NCI-H128 (cell line): ENCODE results near the gene PRAC2.
"Not testable (repeated sequence)": the region's sequence is repeated elsewhere in the genome, so short reads cannot be mapped to it uniquely, and the experiment has no call there.

ENCODE experiments used
- DNase-seq: peaks from one replicate; lab custom pipeline; 2025; ENCODE audit not compliant: unreplicated experiment; lab: John Stamatoyannopoulos, UW

PRAC2 gene

DNA sequence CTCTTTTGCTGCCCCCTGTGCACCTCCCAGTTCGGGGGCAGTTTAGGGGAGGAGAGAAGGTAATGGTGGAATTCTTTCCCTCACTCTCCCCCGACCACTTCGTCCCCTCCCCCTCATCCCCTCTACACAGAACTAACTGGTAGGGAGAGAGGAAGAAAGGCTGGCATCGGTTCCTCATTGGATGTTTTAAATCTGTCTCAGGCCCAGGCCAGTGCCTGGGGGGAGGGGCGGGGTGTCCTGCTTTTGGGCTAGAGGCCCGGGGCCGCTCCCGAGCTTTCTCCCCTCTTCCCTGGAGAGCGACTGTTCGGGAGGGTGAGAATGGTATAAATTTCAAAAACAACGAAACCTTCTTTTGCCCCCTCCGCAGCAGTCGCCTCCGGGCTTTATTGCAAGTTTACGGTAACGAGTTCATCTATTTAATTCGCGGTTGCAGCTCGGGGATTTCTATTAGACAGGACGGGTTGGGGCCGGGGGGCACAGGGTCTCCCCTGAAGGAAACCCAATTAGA is at the start of gene PRAC2:
Gene PRAC2, plus strand, starts transcription at position 271 of the 508 bp plus-strand sequence. CDS start 1,226 bp downstream, outside the sequence.
- no peak for DNase-seq

DNA sequence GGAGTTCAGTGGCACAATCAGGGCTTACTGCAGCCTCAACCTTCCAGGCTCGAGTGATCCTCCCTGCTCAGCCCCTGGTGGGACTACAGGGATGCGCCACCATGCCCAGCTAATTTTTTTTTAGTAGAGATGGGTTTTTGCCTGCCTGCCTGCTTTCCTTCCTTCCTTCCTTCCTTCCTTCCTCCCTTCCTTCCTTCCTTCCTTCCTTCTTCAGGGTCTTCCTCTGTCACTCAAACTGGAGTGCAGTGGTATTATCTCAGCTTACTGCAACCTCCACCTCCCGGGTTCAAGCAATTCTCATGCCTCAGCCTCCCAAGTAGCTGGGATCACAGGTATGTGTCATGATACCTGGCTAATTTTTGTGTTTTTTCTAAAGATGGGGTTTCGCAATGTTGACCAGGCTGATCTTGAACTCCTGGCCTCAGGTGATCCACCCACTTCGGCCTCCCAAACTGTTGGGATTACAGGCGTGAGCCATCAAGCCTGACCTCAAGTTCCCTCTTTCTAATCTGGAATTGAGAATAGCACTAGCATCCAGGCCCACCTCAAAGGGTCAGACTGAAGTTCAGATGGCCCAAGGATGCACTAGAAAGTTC is 45.9 kb upstream of the PRAC2 start:
- no peak for DNase-seq

DNA sequence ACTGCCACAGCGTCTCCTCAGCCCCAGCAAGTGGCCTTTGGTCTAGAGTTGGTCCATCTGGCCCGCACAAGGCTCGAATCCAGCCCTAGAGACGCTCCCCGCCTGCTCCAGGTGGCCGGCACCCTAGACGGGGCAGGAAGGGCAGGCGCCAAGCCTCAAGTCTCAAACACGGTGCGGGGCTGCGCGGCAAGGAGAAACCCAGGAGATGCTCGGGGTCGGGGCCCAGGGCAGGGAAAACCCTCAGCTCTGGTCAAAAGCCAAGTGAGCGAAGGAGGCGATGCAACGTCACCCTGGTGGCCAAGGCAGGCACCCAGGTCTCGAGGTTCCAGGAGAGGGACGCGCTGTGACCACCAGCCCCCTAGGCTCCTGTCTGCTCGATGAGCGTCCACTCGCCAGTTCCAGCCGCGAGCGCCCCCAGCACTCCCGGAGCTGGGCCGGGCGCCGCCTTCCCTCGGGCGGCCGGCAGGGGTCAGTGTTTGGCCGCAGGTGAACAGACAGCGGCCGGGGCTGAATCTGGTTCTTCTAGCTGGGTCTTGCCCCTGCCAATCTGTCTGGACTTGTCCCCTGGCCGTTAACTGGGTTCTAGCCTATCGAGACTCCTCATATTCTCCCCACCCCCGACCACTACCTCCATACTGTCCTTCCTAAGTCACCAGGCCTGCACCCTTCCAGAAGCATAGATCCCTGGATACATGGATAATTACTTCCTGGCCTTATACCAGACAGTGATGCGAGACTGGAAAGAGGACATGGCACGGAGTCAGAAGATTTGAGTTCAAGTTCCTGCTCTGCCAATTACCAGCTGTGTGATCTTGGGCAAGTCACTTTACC is 44.6 kb upstream of the PRAC2 start:
- DNase-seq, result peak; percentile 6

DNA sequence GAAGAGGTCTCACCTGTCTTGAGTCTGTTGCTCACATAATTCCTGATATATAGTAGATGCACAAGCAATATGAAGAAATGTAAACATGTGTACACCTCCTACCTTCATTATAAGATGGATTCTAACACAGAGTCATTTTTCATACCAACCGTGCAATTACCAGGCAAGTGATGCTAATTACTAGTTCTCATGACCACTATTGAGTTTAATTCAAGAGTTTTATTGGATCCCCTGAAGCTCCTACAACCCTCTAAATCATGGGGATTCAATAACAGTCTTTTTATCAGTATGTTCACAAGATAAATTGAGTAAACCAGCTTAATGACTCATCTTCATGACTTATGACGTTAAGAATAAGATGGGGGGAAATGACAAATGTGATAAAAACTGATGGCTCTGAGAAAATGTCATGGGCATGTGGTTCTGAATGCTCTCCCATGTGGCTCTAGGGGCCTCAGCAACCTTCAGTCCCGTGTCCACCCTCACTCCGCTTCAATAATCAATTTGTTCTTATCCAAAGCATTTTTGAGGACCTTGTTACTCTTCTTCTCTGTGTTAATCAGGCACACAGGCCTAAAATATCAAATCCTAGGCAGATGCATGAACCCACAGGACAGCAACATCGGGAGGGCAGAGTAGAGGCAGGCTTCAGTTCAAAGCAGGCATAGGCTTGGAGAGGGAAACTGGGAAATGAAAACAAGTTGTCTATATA is 43.4 kb upstream of the PRAC2 start:
- DNase-seq, result no peak

DNA sequence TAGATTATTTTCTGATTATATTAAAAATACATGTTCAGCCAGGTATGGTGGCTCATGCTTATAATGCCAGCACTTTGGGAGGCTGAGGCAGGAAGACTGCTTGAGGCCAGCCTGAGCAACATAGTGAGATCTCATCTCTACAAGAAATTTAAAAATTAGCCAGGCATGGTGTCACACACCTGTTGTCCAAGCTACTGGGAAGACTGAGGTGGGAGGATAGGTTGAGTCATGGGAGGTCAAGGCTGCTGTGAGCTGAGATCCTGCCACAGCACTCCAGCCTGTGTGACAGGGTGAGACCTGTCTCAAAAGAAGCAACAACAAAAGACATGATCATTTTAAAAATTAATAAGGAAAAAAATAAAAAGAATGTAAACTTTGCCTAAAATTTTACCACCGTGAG is 41.4 kb upstream of the PRAC2 start:
- no peak for DNase-seq

DNA sequence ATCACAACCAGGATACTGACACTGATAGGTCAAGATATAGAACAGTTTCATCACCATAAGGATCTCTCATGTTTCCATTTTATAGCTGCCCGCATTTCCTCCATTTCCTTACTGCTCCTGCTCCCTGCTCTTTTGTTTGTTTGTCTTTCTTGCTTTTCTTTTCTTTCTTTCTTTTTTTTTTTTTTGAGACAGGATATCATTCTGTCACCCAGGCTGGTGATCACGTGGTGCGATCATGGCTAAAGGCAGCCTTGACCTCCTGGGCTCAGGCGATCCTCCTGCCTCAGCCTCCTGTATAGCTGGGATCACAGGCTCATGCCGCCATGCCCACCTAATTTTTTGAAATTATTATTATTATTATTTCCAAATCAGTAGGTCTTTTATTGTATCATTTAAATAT is 32.3 kb upstream of the PRAC2 start:
- DNase-seq, result no peak

DNA sequence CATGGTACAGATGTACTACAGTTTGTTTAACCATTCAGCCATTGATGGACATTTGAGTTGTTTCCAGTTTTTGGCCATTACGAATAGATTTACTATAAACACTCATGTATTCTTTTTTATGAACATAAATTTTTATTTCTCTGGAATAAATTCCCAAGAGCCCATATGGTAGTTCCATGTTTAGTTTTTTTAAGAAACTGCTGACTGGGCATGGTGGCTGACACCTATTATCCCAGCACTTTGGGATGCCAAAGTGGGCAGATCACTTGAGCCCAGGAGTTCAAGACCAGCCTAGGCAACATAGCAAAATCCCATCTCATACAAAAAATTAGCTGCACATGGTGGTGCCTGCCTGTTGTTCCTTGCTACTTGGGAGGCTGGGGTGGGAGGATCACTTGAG is 30.9 kb upstream of the PRAC2 start:
- no peak for DNase-seq

DNA sequence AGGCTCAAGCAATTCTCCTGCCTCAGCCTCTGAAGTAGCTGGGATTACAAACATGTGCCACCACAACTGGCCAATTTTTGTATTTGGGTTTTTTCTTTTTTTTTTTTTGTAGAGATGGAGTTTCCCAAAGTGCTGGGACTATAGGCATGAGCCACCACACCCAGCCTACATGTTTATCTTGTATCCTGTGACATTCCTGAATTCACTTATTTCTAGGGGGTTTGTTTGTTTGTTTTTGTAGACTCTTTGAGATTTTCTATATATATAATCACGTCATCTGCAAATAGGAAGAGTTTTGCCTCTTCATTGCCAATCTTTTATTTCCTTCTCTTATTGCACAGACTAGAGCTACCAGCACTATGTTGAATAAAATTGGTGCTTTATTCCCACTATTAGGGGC is 29.8 kb upstream of the PRAC2 start:
- no peak for DNase-seq

DNA sequence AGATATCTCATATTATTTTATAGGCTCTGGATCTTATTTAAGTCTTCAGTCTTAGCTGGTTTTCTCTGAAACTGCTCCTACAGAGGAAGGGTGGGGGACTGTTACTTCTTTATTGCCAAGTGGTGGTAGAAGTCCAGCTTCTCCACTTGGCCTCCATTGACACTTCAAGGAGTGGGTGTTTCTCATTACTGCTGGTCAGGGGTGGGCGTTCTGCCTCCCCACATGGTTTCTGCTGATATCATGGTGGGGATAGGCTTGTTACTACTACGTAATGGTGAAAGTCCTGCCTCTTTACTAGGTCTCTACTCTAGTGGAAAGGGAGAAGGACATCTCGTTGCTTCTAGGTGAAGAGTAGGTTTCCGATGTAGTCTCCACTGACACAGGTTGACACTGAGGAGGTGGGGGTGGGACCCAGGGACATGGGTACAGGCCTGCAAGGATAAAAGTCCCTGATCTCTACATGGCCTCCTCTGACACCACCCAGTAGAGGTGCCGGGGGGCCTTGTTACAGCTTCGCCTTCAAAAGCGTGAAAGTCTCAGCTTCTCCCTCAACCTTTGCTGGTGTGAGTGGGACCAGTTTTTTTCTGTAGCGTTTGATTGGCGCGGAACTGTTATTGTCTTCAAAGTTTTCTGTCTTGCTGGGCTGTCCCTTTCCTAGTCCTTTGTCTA is 21.0 kb upstream of the PRAC2 start:
- DNase-seq, result no peak

DNA sequence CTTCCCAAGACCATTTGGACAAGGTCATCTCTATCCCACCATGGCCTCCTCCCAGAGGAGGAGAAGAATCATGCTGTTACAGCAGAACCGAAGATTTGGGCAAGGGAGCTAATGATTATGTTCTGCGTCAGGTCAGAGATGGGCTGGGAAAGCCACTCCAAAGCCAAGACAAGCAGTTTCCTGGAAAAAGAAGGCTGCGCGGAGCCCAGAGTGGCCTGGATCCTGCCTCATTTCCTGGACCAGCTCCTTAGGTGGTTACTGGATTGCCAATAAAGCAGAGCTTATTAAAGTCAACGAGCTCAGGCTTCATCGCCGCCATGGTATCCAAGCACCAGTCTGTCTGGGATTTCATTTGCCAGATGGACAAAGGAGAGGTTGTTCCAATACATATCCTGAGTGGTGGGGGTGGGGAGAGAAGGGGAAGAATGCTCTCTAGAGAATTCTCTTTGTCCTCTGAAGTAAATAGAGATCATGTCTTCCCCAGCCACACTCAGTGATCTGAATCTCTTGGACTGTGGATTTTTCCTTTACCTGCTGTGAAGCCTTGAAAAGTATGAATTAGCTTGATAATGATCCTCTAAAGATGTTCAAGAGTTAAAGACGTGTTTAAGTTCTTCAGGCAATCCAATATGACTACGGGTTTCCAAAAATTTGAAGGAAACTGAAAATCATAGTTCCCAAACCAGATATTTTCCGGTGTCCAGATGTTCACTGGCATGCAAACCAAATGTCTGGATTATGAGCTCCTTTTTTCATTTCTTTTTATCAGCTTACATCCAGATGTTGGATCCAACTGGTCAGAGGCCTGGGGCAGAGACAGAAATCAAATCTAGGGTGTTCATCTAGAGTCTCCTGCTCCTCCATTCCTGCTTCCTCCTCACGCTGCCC is 18.4 kb upstream of the PRAC2 start:
- DNase-seq, result no peak

DNA sequence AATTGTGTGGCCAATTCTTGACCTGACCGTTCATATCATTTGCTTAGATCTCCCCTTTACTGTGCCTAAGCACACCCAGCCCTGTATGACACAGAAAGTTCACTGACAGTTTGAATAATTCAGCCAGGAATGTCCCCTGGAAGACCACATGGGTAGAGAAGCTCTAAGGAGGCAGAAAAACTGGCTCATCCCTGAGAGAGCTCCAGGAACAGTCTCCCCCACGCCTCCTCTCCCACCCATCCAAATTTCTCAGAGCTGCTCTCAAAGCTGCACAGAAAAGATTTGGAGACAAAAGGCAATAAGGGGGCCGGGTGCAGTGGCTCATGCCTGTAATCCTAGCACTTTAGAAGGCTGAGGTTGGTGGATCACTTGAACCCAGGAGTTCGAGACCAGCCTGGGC is 11.9 kb upstream of the PRAC2 start:
- DNase-seq, result no peak

DNA sequence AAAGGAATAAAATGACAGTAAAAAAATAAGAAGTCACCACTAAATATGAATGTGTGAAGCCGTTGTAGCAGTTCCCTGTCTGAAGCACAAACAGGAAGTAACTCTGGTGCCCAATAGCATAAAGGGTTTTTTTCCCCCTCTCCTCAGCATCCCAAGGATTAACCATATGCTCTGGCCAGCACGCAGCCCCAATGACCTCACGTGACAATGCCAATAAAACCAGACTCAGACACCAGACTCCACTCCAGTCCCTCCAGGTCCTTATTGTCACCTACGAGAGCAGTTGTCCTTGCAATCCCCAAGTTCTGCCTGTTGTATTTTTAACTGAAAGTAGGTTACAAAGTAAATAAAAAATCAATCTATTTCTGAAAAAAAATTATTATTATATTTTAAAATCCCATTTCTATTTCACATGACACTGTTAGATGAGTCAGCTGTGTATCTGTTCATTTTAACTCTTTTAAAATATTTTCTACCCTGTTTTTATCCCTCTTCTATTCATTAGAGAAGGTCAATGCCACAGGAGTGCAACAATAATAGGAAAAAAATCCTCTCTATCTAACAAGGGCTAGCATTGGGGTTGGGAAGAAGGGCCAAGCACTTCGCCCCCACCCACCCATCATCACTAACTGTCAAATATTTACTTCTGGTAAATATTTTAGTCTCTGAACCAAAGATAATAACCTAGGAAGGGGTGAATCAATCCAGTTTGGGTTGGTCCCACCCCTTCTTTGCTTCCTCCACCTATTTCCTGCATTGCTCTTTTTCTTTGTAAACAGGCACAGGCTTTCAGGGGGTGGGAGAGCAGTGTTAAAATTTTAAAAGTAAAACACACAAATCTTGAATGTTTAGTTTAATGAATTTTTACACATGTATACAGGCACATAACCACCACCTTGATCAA is 7.2 kb upstream of the PRAC2 start:
- no peak for DNase-seq

DNA sequence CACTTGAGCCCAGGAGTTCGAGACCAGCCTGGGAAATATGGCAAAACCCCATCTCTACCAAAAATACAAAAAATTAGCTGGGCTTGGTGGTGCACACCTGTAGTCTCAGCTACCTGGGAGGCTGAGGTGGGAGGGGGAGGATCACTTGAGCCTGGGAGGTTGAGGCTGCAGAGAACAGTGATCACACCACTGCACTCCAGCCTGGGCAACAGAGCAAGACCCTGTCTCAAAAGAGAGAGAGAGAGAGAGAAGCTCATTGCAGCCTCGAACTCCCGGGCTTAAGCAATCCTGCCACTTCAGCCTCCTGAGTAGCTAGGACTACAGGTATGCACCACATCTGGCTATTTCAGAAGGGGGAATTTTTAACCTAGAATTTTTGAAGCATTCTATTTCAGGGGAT is 6.4 kb upstream of the PRAC2 start:
- not testable (repeated sequence) for DNase-seq

DNA sequence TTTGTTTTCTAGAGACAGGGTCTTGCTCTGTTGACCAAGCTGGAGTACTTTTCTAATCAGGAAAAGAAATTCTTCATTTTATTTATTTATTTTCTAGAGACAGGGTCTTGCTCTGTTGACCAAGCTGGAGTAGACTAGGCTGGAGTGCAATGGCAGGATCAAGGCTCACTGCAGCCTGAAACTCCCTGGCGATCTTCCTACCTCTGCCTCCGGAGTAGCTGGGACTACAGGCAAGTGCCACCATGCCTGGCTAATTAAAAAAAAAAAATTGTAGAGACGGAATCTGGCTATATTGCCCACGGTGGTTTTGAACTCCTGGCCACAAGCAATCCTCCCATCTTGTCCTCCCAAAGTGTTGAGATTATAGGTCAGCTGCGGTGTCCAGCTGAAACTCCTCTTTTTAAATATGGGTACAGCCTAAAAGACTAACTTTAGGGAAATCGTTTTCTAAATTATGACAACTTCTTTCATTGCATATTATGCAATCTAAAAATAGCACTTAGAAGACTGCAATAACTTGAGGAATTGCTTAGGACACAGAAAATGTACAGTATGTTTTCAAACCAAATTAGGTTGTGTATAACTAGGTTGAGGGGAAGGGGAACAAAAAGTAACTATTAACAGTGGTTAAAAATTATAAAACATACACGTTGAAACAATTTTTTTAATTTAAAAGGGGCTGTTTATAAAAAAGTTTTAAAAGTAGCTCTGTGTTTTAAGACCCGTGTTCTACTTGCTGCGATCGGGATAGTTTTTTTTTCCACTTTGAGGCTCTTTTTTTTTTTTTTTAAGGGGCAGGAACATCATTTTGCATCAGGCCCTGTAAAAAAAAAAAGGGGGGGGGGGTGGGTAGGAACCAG is 5.4 kb upstream of the PRAC2 start:
- no peak for DNase-seq

DNA sequence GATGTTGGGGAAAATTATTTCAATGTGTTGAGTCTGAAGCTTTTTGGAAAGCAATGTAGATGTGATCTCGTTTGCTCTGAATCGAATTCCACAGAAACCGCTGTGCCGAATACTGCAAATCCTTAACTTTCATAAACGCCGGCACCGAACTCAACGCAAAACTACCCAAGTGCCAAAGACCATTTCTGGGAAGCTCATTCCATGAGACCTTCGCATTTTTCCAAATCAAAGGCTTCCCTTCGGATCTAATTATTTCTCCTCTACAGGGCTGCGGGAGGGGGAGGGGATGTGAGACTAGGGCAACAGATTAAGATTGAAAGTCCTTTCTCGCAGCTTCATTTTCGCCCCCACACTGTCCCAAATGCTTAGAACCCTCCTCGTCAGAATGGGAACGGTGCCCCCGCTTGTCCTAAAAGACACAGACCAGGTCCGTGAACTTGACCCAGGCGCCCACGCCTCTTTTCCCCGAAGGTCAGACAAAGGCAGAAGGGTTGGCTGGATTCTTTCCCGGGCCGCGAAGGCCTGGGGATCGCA is 4.7 kb upstream of the PRAC2 start:
- DNase-seq, result no peak

DNA sequence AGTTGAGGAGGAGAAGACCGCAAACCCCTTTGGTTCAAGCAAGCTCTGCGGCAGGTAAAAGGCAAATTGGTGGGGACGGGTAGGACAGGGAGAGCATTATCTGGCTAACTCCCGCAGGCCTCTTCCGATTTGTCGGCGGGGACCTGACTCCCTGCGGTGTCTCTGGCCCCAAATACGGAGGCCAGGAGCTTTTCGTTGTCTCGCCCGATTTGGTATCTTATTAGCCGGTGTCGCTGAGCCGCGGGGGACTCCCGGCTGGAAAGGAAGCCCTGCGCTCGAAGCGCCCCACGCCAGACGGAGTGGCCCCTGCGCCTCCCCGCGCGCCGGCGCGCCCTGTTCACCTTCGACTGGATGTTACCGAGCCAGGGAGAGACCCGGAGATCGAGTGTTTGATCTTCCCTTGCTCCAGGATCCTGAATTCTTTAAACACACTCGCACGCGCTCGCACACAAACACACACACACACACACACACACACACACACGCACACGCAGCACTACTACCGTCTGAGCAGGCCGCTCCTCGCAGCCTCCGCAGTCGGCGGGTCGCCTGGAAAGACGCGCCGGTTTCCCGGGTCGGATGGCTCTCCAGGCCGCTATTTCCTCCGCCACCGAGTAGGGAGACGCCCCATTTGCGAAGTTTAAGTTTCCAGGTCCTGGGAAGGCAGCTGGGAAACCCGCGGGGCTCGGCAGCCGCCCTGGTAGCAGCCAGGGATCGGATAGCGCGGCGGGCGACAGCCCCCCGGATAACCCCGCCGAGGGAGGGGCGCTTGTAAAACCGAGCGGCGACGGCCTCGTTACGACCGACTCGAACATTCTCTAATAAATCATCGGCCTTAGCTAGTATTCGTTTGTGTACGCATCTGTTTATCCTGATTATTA is 4.0 kb upstream of the PRAC2 start:
- DNase-seq, result no peak

DNA sequence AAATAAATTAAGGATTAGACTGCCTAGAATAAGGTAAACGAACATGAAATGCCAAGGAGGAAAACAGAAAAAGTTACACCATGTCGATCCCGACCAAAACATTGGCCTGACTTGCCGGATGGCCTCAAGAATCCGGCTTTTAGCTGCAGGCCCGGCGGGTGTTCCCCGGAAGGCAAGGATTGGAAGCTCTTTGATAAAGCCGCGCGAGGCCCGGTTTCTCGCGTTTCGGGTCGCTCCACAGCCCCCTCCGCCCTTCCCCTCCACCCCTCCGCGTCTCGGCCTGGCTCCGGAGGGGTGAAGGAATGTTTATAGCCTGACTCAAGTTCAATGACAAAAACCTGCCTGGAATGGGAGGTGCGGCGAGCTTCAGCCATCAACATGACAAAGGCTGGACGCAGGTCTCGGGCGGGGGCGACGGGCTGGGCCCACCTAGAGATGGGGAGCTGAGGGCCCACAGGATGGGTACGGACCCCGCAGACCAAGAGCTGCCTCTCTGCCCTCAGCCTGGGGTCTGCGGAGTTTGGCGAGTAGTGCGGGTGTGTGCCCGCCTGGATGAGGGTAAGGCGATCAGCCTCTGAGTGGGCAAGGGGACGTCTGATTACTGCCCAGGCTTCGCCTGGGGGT is 3.2 kb upstream of the PRAC2 start:
- no peak for DNase-seq
